Esophagus mucosa (tissue), 1 donor: ENCODE measurements around the gene PAX2. TPM values are rescaled to one million over a fixed set of nuclear protein-coding genes. Genes with fewer than 3 reads are reported as not detected.

Source experiments
- ATAC-seq: fragments of 200-7000 bp; cut with Tn5 transposase; one replicate; pipeline ENCODE4 v1.9.1; 2020
- total RNA-seq: library from RNA; stranded (reverse); gene quantifications from one replicate; pipeline ENCODE4 v1.2.4, GENCODE V29; 2023
- donor health status: DM: yes; HTN: yes; CAD: no.

The PAX2 gene
- total RNA-seq, 1 donor from 2014 or later: not detected

GRCh38 chr10:100793055-100793454 lies 47.7 kb downstream of the PAX2 start:
- no peak for ATAC-seq

- ATAC-seq: no peak
Measured at GRCh38 chr10:100799881-100800280, 54.5 kb downstream of the PAX2 start.

- ATAC-seq: no peak
Measured at GRCh38 chr10:100800931-100801330, 55.5 kb downstream of the PAX2 start.

- no peak for ATAC-seq
Measured at GRCh38 chr10:100802196-100802595, 56.8 kb downstream of the PAX2 start.

GRCh38 chr10:100802607-100803006 lies 57.2 kb downstream of the PAX2 start:
- ATAC-seq: no peak

- no peak for ATAC-seq
Measured at GRCh38 chr10:100803492-100803891, 58.1 kb downstream of the PAX2 start.

- no peak for ATAC-seq
Measured at GRCh38 chr10:100803908-100804307, 58.5 kb downstream of the PAX2 start.

GRCh38 chr10:100805543-100806355 lies 60.4 kb downstream of the PAX2 start:
- ATAC-seq: no peak

GRCh38 chr10:100806356-100806645 lies 60.9 kb downstream of the PAX2 start:
- no peak for ATAC-seq

GRCh38 chr10:100807241-100807951 lies 62.0 kb downstream of the PAX2 start:
- ATAC-seq: no peak

GRCh38 chr10:100808876-100809275 lies 63.5 kb downstream of the PAX2 start:
- no peak for ATAC-seq

- no peak for ATAC-seq
Measured at GRCh38 chr10:100810091-100810834, 64.9 kb downstream of the PAX2 start.

- ATAC-seq: no peak
Measured at GRCh38 chr10:100810835-100811116, 65.4 kb downstream of the PAX2 start.

- no peak for ATAC-seq
Measured at GRCh38 chr10:100811261-100811660, 65.9 kb downstream of the PAX2 start.

- ATAC-seq: no peak
Measured at GRCh38 chr10:100811752-100812750, 66.7 kb downstream of the PAX2 start.

- no peak for ATAC-seq
Measured at GRCh38 chr10:100812978-100813377, 67.6 kb downstream of the PAX2 start.

- no peak for ATAC-seq
Measured at GRCh38 chr10:100814751-100815474, 69.5 kb downstream of the PAX2 start.

- ATAC-seq: no peak
Measured at GRCh38 chr10:100816671-100817070, 71.3 kb downstream of the PAX2 start.

- ATAC-seq: no peak
Measured at GRCh38 chr10:100817268-100817839, 72.0 kb downstream of the PAX2 start.

- no peak for ATAC-seq
Measured at GRCh38 chr10:100819424-100819823, 74.0 kb downstream of the PAX2 start.

- no peak for ATAC-seq
Measured at GRCh38 chr10:100823194-100823593, 77.8 kb downstream of the PAX2 start.
